Keratinocyte (primary cell): ENCODE measurements around the gene ROR1. TPM values are rescaled to one million over a fixed set of nuclear protein-coding genes. Genes with fewer than 3 reads are reported as not detected.
A peak's percentile ranks its signal among the peaks of the same experiment; 100 is the strongest.

Experiments
- DNase-seq: peaks from one replicate; pipeline ENCODE4 v3.0.0-alpha.2; 2011; ENCODE audit warnings: low read depth, missing footprints, low spot score
- FAIRE-seq: peaks from 2 replicates; lab custom pipeline; 2011; peaks lifted over from hg19 to GRCh38; lab: Jason Lieb, UNC
- H2AFZ ChIP-seq: 2 replicates; pipeline ENCODE4 v1.6.0; 2012; ENCODE audit warnings: low read length, control low read depth, inconsistent platforms; ENCODE audit not compliant: control insufficient read depth
- H3K27ac ChIP-seq: 2 replicates; pipeline ENCODE4 v1.5.1; 2011; ENCODE audit warnings: low read length; ENCODE audit not compliant: control insufficient read depth, insufficient read depth
- H3K27me3 ChIP-seq: 3 replicates; pipeline ENCODE4 v1.6.0; 2011; ENCODE audit warnings: low read length; ENCODE audit not compliant: control insufficient read depth, insufficient read depth; ENCODE audit errors: extremely low read depth
- H3K36me3 ChIP-seq, 2 experiments: 2 replicates in 1 of 2; 3 replicates in 1 of 2; pipeline ENCODE4 v1.5.1; 2011; ENCODE audit warnings: low read length in 2 of 2, mild to moderate bottlenecking in 1 of 2; ENCODE audit not compliant: control insufficient read depth in 2 of 2, insufficient read depth in 2 of 2; ENCODE audit errors: extremely low read depth in 1 of 2
- H3K4me1 ChIP-seq: 3 replicates; pipeline ENCODE4 v1.5.1; 2011; ENCODE audit warnings: low read length; ENCODE audit not compliant: control insufficient read depth, insufficient read depth; ENCODE audit errors: extremely low read depth
- H3K4me2 ChIP-seq: 3 replicates; pipeline ENCODE4 v1.6.0; 2011; ENCODE audit warnings: low read depth, low read length; ENCODE audit not compliant: control insufficient read depth, insufficient read depth; ENCODE audit errors: extremely low read depth
- H3K4me3 ChIP-seq, 3 experiments: fragments of 200-600 bp in 1 of 3; sonication (generic) in 1 of 3; 2 replicates in 2 of 3; 3 replicates in 1 of 3; pipeline ENCODE4 v1.5.1; 2011 to 2016; ENCODE audit warnings: low read length in 3 of 3, mild to moderate bottlenecking in 3 of 3, control low read depth in 2 of 3, inconsistent platforms in 1 of 3, low read depth in 1 of 3, mixed read lengths in 1 of 3, mixed run types in 1 of 3, moderate library complexity in 1 of 3; ENCODE audit not compliant: control insufficient read depth in 2 of 3, insufficient read depth in 2 of 3; ENCODE audit errors: extremely low read depth in 1 of 3
- H3K79me2 ChIP-seq: 2 replicates; pipeline ENCODE4 v1.6.0; 2012; ENCODE audit warnings: low read length; ENCODE audit not compliant: control insufficient read depth, insufficient read depth
- H3K9ac ChIP-seq: 3 replicates; pipeline ENCODE4 v1.6.0; 2011; ENCODE audit warnings: low read length; ENCODE audit not compliant: control insufficient read depth, insufficient read depth; ENCODE audit errors: extremely low read depth
- H3K9me1 ChIP-seq: 3 replicates; pipeline ENCODE4 v1.6.0; 2011; ENCODE audit warnings: low read length; ENCODE audit not compliant: control insufficient read depth, insufficient read depth; ENCODE audit errors: extremely low read depth
- H3K9me3 ChIP-seq: 2 replicates; pipeline ENCODE4 v1.5.1; 2012; ENCODE audit warnings: low read depth, low read length; ENCODE audit not compliant: control insufficient read depth
- H4K20me1 ChIP-seq: 3 replicates; pipeline ENCODE4 v1.6.0; 2011; ENCODE audit warnings: low read length; ENCODE audit not compliant: control insufficient read depth, insufficient read depth; ENCODE audit errors: extremely low read depth
- CTCF ChIP-seq, 3 experiments: IDR thresholded peaks in 1 of 3; conservative IDR thresholded peaks in 1 of 3; optimal IDR thresholded peaks in 1 of 3; 2 replicates in 2 of 3; 3 replicates in 1 of 3; pipeline versions ENCODE3 to v1.5.1; 2011; ENCODE audit warnings: low read length in 3 of 3, mild to moderate bottlenecking in 3 of 3, moderate library complexity in 2 of 3, control low read depth in 1 of 3, inconsistent platforms in 1 of 3; ENCODE audit not compliant: insufficient read depth in 2 of 3; ENCODE audit errors: extremely low read depth in 1 of 3
- EZH2 ChIP-seq: IDR thresholded peaks from one replicate; pipeline ENCODE4 v1.6.1; 2012; ENCODE audit warnings: inconsistent platforms, mild to moderate bottlenecking, low read length, moderate library complexity
- dilution Hi-C: fragments of 300-500 bp; cut with MboI; formaldehyde crosslinking; loops from one replicate; pipeline ENCODE4 v1.7.0; 2020; ENCODE audit warnings: low sequenced_read_pairs; ENCODE audit not compliant: extremely low pct_ligation_motif_present
- polyA plus RNA-seq, 5 experiments: library from polyadenylated mRNA; depleted of rRNA in 3 of 5; stranded (reverse) in 3 of 5; stranded (forward) in 1 of 5; unstranded in 1 of 5; fragments of >200 nt; gene quantifications; 1 replicate in 1 of 5; 2 replicates in 3 of 5; 3 replicates in 1 of 5; pipeline versions ENCODE4 v1.2.1 to v1.2.3, GENCODE V29; 2011 to 2012; ENCODE audit warnings: missing spikeins in 2 of 5, low read depth in 1 of 5, low replicate concordance in 1 of 5

Gene ROR1
- polyA plus RNA-seq, 1 donor (not counting 4 experiments of a cell fraction or from before 2014, with no cell fraction given), result 9.2 TPM

DNA sequence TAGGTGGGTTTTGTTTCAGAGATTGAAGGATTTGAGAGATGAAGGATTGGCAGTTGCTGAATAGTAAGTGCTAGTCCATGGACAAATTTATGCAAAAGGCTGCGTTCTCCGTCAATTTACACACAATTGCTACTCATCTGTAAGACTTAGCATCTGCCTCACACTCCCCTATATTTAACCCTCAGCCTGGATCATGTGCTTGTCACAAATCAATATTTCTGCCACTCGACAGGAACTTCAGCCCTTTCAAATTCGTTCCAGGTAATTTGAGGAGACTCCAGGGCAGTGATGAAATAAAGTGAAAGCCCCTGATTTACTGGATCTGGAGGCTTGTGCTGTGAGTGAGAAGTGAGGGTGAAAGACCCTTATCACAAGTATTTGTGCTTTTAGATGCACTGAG is 324.0 kb downstream of the ROR1 start:
- no peak overlapping the region for H3K27ac ChIP-seq
- H3K4me3 ChIP-seq, result no peak overlapping the region
- no peaks in the 10 kb centered on the region for H3K9me3 ChIP-seq
- FAIRE-seq (peak; percentile 20), DNase-seq (no peak)
- H3K9ac ChIP-seq, result no peak overlapping the region
- H4K20me1 ChIP-seq, result no peaks in the 10 kb centered on the region
- H3K27me3 ChIP-seq, result no peaks in the 10 kb centered on the region
- H3K79me2 ChIP-seq, result no peaks in the 10 kb centered on the region
- no peak overlapping the region for H3K4me2 ChIP-seq
- no peaks in the 10 kb centered on the region for H3K36me3 ChIP-seq
- TF ChIP-seq CTCF (optimal IDR thresholded peaks at IDR 0.05 in 1 of 3, IDR thresholded peaks at IDR 0.05 in 1 of 3, conservative IDR thresholded peaks at IDR 0.05 in 1 of 3; ENCODE audit: extremely low read depth in 1 of 3, insufficient read depth in 2 of 3, low read length in 3 of 3) (no peak), EZH2 (no peak)
- no peak overlapping the region for H2AFZ ChIP-seq
- dilution Hi-C loops, result no loop called here
- no peaks in the 10 kb centered on the region for H3K9me1 ChIP-seq
- H3K4me1 ChIP-seq, result peaks cover 17% of the 10 kb centered on the region

DNA sequence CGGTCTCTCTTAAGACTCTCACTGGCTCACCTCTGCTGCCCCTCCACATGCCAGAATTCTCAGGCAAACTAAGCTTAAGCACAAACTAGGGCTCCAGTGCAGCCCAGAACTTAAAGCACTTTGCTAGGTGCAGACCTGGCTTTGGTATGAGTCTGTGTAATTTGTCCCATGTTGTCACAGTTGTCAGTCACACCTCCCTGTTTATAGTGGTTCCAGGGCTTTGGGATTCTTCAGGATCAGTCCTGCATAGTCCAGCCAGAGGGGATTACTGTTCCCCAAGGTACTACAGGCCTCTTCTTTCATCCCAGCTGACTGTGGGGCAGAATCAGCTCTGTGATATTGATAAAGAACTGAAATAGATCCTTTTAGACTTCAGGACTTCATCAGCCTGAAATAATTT is 324.6 kb downstream of the ROR1 start:
- Histone ChIP-seq H2AFZ (no peak overlapping the region), H3K79me2 (no peaks in the 10 kb centered on the region), H3K9ac (no peak overlapping the region), H4K20me1 (no peaks in the 10 kb centered on the region), H3K9me3 (no peaks in the 10 kb centered on the region), H3K4me2 (no peak overlapping the region), H3K36me3 (no peaks in the 10 kb centered on the region), H3K27ac (no peak overlapping the region), H3K9me1 (no peaks in the 10 kb centered on the region), H3K27me3 (no peaks in the 10 kb centered on the region), H3K4me1 (peaks cover 13% of the 10 kb centered on the region), H3K4me3 (no peak overlapping the region)
- DNase-seq (no peak), FAIRE-seq (peak; percentile 52)
- TF ChIP-seq EZH2, result no peak
- no peak for TF ChIP-seq CTCF (optimal IDR thresholded peaks at IDR 0.05 in 1 of 3, IDR thresholded peaks at IDR 0.05 in 1 of 3, conservative IDR thresholded peaks at IDR 0.05 in 1 of 3; ENCODE audit: extremely low read depth in 1 of 3, insufficient read depth in 2 of 3, low read length in 3 of 3)
- dilution Hi-C loops, result no loop called here
